Stimulated activated CD8-positive, alpha-beta memory T cell treated with anti-CD3 and anti-CD28 coated beads, Interleukin-2, amount 100 ng/mL, for 48 hours (primary cell): ENCODE results near the gene ANO7.

Experiments
- DNase-seq, 2 donors: peaks; one replicate each; pipeline ENCODE4 v3.0.0-alpha.2; 2020; ENCODE audit warnings: low read depth in 2 of 2

The ANO7 gene

DNA sequence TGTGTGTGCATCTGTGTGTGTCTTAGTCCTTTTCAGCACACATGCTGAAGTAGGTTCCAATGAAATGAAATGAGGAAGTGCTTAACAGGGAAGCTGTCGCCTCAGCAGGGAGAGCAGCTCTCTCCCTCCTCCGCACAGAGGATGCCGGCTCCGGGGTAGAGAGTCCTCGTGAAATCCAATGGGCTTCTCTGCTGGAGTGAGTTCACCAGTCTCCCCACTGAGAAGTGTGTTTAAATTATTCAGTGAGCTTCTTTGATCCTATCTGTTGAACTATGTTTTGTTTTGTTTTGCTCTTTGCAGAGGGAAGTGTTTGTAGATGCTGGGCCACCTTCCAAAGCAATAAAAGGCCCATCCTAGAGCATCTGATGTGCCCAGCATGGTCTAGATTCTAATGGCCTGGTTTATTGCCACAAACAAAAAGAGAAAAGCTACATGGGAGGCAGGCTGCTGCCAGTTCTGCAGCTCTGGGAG lies 31.5 kb upstream of the ANO7 start:
- DNase-seq: no peak

DNA sequence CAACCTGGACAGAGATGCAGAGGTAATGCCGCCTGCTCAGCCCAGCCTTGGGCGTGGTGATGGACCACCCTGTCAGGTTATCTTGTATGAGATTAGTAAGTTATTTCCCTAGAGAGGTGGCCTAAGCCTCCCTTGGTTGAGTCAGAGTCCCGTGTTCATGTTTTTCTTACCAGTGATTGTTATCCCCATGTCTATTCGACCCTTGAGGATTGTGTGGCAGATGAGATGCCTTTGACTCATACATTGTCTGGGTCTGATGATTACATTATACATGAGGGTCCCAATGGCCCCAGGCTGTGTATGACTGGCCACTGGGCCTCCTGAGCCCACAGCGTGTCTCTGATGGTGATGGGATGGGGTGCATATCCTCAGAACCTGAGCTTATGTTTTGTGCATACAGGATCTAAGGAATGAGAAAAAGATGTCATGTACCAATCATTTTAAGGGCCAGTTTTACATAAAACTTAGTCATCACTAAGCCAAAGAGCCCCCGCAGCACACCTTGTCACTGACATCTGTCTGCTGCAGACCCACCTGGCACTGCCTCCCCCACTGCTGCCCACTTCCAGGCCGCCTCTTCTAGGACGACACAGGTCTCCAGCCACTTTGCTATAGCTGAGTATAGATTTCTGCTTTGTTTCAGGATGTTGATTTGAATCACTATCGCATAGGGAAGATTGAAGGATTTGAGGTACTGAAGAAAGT lies 30.5 kb upstream of the ANO7 start:
- DNase-seq: no peak

DNA sequence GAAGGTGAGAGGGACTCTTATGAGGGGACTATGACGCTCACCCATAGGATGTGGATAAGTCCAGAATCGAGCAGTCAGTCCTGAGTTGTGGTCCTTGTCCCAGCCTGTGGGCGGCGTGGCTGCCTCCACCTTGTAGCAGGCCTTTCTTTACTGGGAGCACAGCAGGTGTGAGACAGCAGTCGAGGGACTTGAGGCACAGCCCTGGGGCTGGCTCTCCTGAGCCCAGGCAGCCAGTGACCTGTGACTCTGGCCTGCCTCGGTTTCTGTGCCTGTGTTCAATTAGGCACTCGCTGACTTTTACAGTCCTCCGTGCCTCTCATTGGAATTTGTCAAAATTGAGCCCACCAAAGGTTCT lies 30.0 kb upstream of the ANO7 start:
- no peak for DNase-seq

DNA sequence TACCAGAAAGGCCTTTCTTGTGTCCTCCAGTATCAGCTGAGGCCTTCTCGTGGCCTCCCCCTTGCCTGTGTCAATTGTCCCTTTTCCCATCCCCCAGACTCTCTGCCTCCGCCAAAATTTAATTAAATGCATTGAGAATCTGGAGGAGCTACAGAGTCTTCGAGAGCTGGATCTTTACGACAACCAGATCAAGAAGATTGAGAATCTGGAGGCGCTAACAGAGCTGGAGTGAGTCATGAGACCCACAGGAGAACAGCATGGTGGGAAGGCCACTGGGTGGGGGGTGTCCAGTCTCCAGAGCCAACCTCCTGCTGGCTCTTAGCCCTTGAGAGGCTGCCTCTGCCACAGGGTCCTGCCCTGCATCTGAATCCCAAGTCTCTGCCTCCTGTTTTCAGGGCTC lies 29.4 kb upstream of the ANO7 start:
- no peak for DNase-seq

DNA sequence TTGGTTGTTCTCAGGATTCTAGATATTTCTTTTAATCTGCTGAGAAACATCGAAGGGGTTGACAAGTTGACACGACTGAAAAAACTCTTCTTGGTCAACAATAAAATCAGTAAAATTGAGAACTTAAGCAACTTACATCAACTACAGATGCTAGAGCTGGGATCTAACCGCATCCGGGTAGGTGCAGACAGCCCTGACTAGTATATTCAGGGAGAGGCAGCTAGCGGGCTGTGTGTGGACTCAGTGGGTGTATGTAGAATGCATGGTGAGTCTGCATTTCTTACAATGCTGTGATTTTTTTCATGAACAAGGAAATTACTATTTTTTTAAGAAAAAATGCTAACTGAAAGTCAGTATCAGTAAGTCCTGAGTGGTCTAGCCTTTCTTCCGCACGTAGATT lies 28.2 kb upstream of the ANO7 start:
- no peak for DNase-seq

DNA sequence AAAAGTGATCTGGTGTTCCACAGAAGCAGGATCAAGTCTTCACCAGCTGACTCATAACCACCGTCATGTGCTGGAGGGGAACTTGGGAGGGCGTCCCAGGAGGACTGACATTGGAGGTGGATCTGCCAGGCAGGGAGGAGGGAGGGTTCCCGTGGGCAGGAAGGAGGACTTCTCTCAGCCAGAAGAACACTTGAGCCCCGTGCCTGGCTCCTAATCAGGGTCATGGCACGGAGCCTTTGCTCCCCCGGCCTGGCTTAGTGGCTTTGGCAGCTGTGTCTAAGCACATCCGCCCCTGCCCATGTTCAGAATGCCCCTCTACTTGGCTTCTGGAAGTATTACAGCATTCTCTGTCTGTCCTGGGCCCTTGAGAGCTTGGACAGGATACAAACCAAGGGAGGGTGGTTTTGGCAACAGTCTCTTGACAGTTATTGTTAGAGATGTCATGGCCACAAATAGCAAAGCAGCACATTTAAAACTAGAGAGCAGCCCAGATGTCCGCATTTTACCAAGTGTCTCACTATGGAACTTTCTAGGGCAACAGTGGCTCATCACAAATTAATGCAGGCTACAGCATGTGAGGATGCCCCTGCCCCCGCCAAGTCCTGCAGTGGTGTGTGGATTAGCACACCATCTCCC lies 26.7 kb upstream of the ANO7 start:
- DNase-seq: no peak

DNA sequence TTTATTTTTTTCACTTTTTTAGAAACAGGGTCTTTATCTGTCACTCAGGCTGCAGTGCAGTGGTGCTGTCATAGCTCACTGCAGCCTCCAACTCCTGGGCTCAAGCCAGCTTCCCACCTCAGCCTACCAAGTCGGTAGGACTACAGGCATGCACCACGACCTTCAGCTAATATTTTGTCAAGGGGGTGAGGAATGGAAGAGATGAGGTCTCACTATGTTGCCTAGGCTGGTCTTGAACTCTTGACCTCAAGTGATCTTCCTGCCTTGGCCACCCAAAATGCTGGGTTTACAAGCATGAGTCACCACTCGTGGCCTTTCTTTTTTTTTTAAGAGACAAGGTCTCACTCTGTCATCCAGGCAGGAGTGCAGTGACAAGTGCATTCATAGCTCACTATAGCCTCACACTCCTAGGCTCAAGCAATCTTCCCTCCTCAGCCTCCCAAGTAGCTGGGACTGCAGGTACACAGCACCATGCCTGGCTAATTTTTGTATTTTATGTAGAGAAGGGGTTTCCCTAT lies 24.8 kb upstream of the ANO7 start:
- no peak for DNase-seq

DNA sequence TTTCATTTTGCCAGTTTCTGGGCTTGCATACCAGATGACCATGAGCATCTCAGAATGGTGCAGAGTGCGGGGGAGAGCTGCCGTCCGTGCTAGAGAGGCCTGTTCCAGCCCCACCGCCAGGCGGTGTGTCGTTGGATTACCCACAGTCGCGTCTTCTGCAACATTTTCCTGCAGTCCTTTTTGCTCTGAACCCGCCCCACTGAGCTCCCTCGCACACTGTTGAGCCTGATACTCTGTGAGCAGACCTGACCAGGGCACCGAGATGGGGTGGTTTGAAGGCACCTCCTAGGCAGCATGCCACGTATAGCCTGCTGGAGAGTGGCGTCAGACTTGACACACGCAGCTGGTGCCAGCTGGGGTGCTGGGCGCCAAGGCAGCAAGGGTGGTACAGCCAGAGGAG lies 20.1 kb upstream of the ANO7 start:
- DNase-seq: no peak

DNA sequence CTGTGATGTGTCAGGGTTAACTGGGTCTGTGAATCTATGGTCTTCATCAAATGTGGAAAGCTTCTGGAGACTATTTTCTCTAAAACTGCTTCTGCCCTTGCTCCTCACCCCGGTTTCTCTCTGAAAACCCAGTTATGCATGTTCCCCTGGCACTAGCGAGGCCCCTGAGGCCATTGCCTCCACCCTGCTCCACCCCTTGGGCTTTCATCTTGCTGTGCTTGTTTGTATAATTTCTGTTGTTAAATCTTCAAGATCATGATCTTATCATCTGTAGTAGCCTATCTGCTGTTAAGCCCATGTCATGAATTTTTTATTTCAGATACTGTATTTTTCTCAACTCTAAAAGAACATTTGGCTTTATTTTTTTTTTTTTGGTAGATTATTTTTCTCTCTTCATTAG lies 14.9 kb upstream of the ANO7 start:
- no peak for DNase-seq

DNA sequence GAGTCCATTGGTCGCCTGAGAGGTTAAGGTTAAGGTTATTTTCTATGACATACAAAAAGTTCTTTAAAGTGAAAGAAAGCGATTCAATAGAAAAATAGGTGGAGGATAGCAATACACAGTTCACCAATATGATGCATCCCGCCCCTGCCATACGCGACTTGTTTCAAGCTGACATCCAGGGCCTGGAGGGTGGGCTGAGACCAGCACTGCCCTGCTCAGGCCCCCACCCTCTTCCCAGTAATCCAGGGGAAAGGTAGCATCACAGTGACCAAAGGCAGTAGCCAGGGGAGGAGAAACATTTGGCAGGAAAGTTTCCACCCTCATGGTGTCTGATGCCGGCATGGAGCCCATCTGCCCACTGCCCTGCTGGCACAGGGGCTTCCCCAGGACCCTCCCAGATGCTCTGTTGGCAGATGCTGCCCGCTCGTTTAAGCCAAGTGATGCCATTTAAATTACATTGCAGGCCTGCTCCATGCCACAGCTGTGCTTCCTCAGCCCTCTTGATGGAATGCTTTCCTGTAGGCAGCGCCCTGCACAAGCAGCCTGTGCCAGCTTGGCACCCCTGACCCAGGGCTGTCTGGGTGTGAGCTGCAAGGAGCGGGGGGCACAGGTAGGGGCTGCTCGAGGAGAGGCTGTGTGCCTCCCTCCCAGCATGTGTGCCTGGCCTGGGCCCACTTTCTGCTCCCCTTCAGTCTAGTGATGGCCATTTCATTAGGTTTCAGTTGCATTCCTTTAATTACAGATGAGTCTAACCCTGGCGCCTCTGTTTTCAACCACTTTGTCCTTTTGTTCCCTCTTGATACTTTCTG lies 10.7 kb upstream of the ANO7 start:
- DNase-seq: no peak

DNA sequence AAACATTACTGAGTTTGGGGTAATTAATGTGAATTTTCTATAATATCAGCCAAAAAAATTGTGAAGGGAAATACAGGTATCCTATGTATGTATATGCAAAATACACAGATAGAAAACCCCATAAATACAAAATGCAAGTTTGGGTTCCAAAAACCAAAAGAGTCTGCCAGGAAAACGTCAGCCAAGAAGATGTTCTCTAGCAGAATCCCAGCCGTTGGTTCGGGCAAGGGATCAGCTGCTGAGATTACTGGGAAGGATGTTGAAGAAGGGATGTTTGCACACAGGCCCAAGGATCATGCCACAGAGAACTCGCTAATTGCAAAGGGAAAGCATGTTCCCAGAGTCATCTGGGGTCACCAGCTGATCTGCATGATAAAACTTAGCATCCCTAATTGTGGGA lies 9.5 kb upstream of the ANO7 start:
- DNase-seq: no peak

DNA sequence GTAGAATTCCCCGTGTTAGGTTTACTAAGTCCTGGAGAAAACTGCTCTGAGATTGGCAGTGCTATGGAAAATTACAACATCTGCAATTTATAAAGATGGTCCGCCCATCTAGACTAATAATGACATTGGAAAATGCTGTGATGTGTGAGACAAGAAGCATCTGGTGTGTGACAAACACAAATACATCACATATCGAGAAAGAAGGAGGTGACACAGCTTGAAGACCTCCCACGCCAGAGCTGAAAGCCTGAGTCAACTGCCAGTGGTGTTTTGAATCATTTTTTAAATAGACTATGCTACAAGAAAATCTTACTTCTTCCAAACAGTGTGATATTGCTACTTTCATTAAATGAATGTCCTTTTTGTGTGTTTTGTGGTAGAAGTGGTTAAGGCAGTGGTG lies 8.6 kb upstream of the ANO7 start:
- DNase-seq: peak in 1 of 2 donors; percentile 8

DNA sequence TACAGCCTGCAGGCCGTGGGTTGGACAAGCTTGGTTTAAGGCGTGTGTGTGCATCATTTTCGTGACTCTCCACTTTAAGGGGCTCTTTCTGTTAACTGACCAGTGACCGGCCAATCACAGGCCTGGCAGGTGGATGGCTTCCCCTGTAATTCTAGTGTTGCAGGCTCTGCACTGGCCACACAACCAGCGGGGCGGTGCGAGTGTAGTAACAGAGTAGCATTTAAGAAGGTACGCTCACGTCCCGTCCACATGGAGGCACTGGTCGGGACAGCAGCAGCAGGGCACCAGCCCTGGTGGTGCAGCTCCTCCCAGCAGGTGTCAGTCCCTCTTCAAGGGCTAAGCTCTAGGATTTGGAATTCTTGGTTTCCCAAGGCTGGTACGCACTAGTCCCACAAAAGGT lies 8.0 kb upstream of the ANO7 start:
- no peak for DNase-seq

DNA sequence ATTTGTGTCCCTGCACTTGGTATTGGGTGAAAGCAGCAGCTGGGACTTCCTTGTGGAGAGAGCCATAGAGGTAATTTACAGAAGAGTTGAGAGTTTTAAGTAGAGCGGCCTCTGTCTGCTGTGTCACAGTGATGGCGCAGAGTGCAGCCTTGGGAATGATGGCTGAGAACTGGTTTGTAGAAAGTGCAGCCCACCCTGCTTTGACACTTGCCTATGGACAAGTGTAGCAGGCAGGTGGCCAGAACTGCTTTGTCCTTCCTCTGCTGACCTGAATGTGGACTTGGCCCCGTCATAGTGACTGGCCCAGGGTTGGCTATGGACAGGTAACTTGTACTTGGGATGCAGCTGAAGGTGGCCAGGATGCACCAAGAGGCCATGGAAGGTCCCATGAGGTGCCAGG lies 6.4 kb upstream of the ANO7 start:
- DNase-seq: no peak

DNA sequence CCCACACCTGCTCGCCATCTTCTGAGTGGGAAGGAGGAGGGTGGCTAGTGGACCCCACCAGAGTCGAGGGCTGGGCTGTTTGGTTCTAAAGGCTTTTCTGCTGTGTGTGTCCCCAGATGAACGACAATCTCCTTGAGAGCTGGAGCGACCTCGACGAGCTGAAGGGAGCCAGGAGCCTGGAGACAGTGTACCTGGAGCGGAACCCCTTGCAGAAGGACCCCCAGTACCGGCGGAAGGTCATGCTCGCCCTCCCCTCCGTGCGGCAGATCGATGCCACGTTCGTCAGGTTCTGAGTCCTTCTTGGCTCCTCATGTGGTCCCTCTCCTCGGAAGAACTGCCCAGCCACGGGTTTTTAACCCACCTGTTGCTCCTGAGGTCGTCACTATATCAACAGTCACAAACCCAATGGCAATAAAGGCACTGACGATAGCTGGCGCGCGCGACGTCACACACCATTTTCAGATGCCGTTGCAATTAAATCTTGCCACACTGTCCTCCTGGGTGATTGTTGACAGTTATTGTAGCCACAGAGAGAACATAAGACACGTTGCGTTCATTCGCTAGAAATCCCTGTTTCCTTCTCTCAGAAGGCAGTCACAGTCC lies 5.8 kb upstream of the ANO7 start:
- no peak for DNase-seq

DNA sequence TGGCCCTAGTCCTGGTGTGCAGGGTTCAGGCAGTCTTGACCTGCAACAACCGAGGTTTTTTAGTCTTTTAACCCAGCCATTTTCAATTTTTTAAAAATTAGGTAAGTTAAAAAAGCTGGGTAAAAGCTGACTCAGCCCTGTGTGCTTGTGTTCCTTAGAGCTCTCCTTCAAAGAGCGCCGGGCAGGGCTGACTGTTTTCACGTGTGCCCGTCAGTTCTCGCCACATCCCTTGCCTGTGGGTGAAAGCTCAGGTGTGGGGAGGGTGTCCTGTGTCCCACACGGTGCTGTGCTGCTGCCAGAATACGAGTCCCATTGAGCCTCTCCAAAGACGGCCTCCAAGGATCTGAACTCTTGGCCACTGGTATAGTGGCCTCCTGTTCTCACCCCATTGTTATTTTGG lies 5.3 kb upstream of the ANO7 start:
- no peak for DNase-seq

DNA sequence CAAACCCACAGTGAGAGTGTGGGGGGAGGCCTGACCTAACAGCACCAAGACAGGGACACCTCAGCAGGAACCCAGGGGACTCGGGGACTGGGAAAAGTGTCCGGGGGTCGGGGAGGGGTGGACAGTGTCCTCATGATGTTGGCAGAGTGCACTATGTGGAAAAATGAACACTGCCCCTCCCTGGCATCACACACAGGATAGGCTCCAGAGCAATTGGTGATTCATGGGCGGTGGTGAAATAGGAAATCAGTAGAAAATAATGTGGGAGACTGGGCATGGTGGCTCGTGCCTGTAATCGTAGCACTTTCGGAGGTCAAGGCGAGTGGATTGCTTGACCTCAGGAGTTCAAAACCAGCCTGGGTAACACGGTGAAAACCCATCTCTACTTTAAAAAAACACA lies 3.6 kb upstream of the ANO7 start:
- no peak for DNase-seq

DNA sequence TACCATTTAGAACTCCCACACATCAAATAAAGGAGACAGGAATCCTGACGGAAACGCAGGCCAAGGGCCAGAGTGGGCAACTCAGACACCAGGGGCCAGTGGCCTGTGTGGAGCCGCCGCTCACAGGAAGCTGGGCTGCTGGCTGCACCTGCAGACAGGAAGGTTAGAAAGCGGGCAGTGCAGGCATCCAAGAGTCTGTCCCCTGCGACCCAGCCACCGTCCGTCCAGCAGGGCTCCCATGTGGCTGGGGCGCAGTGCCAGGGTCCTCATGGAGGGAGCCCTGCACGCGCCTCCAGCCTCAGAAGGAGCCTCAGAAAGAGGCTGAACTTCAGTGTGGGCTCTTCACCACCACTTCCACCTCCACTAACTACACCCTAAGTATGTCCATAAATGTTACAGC lies 2.5 kb upstream of the ANO7 start:
- DNase-seq: no peak

DNA sequence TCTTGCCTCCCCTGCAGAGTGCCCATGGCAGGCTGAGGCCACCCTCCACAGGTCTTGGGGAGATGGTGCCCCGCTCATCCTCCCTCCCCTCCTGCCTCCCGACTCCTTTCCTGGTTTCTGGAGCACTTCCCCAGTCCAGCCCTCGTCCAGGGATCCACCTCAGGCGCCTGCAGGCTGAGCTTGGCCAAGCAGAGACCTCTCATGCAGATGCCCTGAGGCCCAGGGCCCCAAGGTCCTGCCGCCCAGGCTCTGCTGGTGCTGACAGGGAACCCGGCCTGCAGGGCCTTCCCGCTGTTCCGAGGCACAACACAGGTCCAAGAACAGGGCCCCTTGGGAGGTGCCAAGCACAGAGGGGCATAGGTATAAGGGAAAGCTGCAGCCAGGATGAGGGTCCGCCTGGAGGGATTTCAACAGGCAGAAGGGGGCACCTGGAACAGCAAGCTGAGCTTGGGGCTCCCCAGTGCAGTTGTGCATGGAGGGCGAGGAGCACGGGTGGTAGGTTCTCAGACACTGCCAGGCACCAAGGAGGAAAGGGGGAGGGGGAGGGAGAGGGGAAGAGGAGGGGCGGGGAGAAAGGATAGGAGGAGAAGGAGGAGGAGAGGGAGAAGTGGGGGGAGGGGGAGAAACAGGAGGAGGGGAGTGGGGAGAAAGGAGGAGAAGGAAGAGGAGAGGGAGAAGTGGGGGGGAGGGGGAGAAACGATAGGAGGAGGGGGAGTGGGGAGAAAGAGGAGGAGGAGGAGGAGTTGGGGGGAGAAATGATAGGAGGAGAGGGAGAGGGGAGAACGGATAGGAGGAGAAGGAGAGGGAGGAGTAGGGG lies 1.2 kb upstream of the ANO7 start:
- DNase-seq: no peak

DNA sequence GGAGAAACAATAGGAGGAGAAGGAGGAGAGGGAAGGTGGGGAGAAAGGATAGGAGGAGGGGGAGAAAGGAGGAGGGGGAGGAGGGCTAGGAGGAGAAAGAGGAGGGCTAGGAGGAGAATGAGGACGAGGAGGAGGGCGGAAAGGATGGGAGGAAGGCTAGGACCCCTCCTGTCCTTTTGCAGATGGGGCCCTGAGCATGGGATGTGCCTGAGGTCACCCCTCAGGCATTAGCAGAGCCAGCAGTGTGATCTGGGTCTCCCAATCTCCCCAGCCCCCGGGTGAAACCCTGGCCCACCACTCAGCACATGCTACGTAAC lies 601 bp upstream of the ANO7 start:
- DNase-seq: no peak

DNA sequence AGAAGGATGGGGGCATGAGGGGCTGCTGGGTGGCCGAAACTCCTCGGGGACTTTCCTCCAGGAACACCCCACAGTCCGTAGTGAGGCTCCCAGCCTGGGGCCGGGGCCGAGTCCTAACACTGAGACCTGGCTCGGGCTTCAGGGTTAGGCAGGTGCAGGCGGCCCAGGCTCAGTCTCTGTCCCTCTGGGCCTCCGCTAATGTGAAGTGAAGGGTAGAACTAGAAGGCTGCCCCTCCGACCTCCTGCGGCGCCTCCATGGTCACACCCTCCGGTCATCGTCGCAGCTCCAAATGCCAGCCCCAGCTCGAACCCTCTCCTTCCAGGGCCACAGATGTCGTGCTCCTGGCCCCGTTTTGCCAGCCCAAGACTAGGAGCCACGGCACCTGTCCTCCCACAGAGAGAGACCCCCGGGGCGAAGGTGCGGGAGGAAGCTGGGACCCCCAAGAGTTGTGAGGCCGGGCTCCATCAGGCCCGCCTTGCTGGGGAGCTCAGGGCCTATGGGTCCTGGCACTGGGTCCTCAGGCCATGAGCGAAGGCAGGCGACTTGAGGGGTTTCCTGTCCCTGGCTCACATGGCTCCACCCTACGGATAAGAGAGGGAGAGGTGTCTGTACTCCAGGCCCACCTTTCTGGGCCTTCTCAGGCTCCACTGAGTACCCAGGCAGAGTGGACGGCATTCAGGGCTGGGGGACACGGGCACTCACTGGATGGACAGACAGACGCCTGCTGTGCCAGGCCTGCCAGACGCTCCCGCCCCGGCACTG lies 797 bp downstream of the ANO7 start:
- no peak for DNase-seq
